ENCODE measurements around the gene LCMT2. TPM values are rescaled to one million over a fixed set of nuclear protein-coding genes. Genes with fewer than 3 reads are reported as not detected.

The LCMT2 gene
- polyA plus RNA-seq, 1 donor from 2014 or later: 2.8 TPM

GRCh38 chr15:43274136-43274535 lies 56.2 kb downstream of the LCMT2 start:
- Mint-ChIP-seq H3K27ac (peak overlapping the region in 1 of 3 donors; percentile 41), H3K9me3 (peaks cover 0 to 7% (median 5%) of the 10 kb centered on the region in 3 donors), H3K27me3 (no peaks in the 10 kb centered on the region), H3K4me1 (peaks cover 28 to 39% (median 31%) of the 10 kb centered on the region in 3 donors), H3K36me3 (peaks cover 3% of the 10 kb centered on the region), H3K4me3 (peak overlapping the region in 1 of 4 donors; percentile 22)

Other genes starting within 250 kb of the LCMT2 start
- gene UBR1, start 224.5 kb downstream of the LCMT2 start, polyA plus RNA-seq: 14.2 TPM
- 18.0 TPM for gene TMEM62, start 197.0 kb downstream of the LCMT2 start, polyA plus RNA-seq
- 189 TPM for gene CCNDBP1, start 145.2 kb downstream of the LCMT2 start, polyA plus RNA-seq
- gene EPB42, start 109.6 kb downstream of the LCMT2 start, polyA plus RNA-seq: not detected
- not detected for gene TGM5, start 63.6 kb downstream of the LCMT2 start, polyA plus RNA-seq
- gene TGM7, start 28.3 kb downstream of the LCMT2 start, polyA plus RNA-seq: not detected
- gene ZSCAN29, start 40.5 kb upstream of the LCMT2 start, polyA plus RNA-seq: 8.2 TPM
- gene TUBGCP4, start 40.5 kb upstream of the LCMT2 start, polyA plus RNA-seq: 19.8 TPM
- gene TP53BP1, start 162.6 kb upstream of the LCMT2 start, polyA plus RNA-seq: 10.7 TPM
- not detected for gene MAP1A, start 187.0 kb upstream of the LCMT2 start, polyA plus RNA-seq